HG03064 (cell line): ENCODE data around the gene HENMT1.

Experiments
- ATAC-seq: cut with Tn5 transposase; IDR thresholded peaks from one replicate; pipeline ENCODE4 v1.9.1; 2021; ENCODE audit warnings: low read depth; ENCODE audit not compliant: unreplicated experiment

HENMT1 gene

DNA sequence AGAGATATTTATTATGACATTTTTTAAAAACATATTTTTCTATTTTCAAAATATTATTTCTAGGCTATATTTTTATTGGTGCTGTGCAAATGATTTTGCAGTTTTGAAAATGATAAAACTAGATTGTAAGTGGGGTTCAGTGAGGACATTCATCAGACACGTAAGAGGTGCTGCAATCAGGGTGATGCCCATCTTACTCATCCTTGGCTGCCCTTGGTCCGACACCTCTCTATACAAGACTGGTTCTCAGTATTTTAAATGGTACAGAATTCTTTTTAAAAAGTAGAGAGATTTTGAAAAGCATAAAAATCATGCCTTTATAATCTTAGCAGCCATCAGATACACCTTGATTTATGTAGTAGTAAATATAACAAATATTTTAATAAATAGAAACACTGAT lies 24.0 kb downstream of the HENMT1 start:
- no peak for ATAC-seq

DNA sequence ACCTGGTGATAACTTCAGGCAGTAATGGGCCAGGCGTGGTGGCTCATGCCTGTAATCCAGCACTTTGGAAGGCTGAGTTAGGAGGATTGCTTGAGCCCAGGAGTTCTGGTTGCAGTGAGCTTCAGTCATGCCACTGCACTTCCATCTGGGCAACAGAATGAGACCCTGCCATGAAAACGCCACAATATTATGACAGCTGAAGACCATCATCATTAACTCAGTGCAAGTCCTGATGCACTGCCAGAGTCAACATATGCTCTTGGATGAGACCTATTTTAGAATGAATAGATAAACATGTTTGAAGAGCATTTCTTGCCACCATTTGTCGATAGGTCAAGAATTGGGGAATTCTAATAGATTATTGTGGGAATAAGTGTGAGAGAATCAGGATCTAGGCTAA lies 26.4 kb downstream of the HENMT1 start:
- no peak for ATAC-seq

DNA sequence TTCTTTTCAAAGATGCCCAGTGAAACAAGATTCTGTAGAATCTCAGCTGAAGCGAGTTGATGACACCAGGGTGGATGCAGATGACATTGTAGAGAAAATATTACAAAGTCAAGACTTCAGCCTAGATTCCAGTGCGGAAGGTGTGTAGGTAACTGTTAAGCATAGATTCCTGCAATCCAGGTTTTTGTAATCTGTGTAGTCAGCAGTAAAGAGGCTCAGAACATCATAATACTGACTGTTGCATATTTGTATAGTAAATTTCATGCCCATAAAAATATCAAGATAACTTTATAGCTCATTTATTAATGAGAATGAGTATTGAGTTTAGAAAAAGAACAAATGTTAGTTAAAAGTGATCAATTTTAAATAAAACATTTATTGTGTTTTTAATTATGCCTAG lies 32.2 kb downstream of the HENMT1 start:
- ATAC-seq: no peak

DNA sequence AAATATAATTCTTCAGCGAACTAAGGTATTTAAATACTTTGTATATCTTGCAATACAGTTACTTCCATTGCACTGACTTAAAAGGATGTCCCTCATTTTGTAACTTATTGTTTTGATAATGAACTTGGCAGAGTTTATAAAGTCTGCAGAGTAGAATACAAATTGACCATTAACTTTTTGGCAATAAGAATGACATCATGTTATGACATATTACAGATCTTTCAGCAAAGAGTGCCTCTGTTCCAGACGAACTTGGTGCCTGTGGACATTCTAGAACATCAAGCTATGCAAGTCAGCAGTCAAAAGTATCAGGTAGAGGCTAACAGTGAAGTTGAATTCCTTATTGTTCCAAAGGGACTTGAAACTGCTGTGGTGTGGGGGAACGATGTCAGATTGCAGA lies 32.9 kb downstream of the HENMT1 start:
- no peak for ATAC-seq

DNA sequence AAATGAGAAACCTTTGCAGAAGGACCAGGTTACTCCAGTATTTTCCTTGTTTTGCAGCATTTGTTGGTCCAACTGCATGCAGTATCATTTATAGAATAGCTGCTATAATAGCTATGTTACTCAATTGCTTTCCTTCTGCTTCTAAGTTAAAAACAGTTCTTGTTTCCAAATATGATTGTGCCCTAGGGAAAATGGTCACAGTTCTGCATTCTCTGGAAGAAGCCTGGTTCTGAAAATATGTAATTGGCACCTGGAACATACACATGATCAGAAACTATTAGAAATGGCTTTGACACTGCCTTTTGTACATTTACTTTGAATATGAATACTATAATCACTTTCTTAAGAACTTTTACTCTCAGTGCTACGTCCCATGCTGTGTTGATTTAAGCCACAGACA lies 33.6 kb downstream of the HENMT1 start:
- ATAC-seq: no peak

DNA sequence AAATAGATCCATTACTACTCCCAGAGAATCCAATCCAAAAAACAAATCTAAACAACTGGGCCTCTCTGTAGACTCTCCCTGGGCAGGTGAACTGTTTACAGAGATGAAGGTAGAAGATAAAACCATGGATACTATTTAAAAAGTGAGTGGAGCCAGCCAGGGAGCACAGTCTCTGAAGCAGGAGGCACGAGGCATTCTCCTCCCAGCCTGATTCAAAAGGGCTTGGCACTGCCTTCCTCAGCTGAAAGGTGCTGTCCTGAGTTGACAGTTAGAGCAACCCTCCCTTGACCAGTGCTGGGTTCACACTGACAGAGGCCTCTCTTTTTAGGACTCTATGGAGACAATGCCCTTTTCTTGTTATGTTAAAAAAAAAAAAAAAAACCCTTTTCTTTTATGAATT lies 36.8 kb downstream of the HENMT1 start:
- no peak for ATAC-seq

DNA sequence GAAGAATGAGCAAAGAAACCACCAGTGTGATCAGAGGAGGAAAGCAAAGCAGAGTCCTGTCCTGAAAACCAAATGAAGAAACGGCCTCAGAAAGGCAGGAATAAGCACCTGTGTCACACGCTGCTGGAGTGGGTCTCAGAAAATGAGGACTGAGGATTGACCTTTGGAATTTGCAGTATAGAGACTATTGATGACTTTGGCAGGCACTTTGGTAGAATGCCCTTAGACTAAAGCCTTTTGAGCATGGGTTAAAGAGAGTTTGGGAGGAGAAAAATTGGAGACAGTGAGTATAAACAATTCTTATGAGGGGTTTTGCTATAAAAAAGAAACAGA lies 43.2 kb downstream of the HENMT1 start:
- no peak for ATAC-seq

DNA sequence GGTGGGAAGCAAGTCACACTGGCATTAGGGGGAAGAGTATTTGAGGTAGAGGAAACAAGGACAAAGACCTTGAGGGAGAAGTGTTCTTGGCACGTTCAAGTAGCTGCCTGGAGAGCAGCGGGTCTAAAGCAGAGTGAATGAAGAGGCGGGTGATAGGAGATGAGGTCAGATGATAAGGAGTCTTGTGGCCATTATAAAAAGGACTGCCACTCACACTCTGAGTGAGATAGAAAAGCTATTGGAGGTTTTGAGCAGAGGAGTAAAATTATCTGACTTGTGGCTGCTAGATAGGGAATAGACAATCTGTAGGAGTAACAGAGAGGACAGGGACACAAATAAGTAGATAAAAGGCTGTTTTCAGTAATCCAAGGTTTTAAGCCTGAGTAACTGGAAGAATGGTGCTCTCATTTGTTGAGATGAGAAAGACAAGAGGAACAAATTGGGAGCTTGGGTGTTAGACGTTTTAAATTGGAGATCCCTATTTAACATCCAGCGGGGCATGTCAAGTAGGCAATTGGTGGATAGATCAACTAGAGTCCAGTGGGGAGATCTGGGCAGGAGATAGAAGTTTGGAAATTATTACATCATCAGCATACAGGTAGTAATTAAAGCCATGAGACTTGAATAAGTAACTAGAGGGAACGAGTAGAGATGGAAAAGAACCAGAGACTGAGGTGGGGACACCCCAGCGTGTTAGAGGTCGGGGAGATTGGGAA lies 43.7 kb downstream of the HENMT1 start:
- ATAC-seq: no peak

DNA sequence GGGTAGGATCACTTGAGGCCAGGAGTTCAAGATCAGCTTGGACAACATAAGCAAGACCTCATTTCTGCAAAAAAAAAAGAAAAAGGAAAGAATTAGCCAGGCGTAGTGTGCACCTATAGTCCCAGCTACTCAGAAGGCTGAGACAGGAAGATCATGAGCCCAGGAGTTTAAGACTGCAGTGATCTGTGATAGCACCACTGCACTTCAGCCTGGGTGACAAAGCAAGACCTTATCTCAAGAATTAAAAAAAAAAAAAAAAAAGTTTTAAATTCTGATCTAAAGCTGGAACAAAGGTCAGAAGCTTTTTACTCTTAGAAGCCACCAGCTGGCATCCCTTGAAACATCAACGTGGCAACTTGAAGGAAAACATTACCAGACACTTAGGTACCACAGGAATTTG lies 45.3 kb downstream of the HENMT1 start:
- no peak for ATAC-seq

DNA sequence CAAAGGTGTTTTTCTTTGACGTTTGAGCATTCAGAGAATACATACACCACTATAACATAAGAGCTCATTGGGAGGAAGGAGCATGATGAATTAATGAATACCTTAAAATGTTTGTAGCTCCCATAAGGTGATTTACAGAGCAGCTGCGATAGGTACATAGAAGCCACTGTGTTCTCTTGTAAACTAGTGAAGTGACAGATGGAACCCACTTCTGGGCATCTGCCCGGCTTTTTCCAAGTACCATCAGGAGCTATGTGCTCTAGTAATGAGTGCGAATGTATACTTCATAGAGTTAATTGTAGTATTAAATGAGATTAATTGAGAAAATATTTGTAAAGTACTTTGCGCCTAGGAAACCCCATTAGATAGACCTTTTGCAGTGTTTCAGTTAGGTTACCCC lies 48.4 kb downstream of the HENMT1 start:
- no peak for ATAC-seq

DNA sequence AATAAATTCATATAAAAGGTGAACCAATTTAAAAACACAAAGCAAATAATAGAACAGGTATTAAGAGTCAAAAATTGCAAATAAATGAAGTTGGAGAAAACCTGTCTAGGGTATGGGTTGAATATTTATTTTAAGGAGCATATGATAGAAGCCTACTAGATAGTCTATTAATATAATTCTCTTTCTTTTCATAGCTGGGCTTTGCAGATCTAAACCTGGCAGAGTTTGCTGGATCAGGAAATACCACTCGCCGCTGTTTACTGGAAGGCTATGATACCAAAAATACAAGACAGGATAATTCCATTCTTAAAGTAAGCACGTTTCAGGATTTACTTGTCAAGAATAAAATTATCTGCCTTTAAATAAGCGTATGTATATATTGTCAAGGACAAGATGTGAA lies 48.9 kb downstream of the HENMT1 start:
- ATAC-seq: no peak

DNA sequence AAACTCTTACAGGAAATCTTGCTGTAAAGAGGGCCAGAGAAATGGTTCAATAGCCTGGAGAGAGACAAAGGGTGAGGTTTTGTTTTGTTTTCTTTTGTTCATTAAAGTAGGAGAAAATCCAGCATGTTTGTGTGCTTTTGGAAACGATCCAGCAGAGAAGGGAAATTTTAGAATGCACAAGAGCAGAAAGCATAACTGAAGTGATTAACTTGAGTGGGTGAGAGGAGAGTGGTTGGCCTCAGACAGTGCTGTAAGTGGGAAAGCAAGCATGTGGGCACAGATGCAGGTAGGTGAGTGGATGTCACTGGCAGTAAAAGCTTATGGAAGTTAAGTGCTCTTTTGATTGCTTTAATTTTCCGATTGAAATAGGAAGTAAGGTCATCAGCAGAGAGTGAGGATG lies 50.8 kb downstream of the HENMT1 start:
- ATAC-seq: no peak

DNA sequence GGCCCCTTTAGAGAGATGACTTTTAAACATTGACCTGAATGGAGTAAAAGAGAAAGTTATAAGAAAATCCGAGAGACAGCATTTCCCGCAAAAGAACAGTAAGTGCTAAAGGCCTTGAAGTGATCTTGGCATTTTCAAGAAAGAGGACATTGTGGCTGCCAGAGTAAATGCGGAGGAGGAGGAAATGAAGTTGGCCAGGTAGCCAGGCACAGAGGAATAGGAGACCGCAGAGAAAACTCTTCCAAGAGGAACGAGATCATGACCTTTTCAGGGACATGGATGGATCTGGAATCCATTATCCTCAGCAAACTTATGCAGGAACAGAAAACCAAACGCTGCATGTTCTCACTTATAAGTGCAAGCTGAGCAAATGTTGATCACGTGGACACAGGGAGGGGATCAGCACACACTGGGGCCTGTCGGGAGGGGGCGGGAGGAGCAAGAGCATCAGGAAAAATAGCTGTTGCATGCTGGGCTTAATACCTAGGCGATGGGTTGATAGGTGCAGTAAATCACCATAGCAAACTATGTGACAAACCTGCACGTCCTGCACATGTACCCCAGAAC lies 51.3 kb downstream of the HENMT1 start:
- ATAC-seq: no peak

DNA sequence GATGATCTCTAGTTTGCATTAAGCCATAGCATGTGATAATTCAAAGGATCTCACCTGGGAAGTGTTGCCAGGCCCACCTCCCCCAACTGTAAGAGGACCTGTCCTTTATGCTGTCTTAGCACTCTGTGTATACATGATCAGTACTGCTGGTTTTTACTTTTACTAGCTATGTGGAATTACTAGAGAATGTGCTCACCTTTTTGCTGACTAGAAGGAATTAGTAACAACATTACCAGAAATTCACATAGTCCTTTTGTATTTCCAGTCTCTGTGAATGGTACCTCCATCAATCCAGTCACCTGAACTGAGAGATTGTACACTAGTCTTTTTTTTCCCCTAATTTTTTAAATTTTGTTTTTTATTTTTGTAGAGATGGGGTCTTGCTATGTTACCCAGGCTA lies 54.4 kb downstream of the HENMT1 start:
- ATAC-seq: no peak

DNA sequence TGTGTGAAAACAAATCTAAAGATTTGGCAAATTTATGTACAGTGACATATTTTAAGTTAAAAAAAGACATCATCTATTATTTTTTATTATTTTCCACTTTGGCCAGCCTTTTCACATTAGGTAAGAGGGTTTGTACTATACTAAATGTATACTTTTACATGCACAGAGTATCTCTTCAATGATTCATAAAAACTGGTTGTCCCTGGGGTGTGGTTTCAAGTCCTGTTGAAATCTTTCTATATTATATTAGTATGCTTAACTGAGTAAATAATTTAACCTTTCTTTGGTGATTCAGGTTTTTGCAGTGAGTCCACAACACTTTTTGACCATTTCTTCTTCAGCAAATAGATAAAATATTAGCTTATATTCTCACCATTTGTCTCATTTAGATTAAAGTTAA lies 55.3 kb downstream of the HENMT1 start:
- ATAC-seq: no peak

DNA sequence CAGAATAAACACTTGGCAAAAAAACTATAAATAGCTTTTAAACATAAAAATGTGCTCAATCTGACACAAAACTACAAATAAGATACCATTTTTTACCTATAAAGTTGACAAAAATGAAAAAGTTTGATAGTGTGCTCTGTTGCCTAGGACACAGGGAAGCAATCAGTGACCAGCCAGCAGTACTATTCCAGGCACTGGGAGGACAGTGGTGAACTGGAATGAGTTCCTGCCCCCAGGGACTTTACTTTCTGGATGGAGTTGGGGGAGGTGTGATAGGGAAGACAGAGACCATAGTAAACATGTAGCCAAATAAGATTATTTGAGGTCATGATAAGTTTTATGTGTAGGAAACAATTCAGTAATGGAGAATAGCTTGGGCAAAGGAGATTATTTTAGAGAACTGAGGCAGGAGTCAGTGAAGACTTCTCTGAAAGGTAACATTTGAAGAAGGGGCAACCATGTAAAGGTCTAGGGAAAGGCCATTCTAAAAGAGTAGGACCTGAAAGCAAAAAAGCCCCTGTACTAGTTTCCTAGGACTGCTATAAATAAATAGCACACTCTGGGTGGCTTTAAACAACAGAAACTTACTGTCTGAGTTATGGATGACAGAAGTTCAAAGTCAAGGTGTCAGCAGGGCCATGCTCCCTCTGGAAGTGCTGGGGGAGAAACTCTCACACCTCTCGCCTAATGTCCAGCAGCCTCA lies 59.0 kb downstream of the HENMT1 start:
- no peak for ATAC-seq

DNA sequence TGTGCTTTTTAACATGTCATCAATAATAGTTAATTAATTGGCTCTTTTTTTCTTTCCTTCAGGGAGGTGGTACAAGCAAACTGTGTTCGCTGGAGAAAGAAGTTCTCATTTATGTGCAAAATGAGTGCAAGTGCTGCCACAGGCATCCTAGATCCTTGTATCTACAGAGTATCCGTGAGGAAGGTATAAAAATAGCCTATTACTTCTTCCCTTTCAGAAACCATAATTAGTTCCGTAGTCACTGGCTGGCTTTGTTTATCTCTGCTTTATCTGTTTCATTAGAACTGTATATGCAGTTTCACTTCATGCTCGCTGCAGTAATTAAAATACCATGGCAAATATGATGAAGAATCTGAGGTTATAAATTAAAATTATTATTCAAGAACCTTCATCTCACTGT lies 60.4 kb downstream of the HENMT1 start:
- no peak for ATAC-seq

DNA sequence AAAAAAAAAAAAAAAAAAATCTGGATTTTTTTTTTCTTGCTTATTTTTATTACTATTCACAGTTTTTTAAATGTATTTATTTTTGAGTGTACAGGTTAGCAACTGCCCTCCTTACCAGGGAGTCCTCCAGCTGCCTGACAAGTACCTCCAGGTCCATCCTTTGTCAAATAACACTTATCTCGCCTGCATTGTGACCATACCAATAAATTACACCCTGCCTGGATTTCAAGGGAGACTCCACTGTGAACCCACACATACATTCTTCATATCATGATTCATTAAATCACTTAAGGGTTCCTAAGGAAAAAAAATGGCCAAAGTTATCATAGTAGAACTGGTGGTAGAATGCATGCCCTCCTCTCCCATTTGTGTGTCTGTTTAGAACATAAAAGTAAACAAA lies 62.6 kb downstream of the HENMT1 start:
- ATAC-seq: no peak
